PC-9 (cell line): ENCODE data around the gene RNF5. TPM values are rescaled to one million over a fixed set of nuclear protein-coding genes. Genes with fewer than 3 reads are reported as not detected.

Source experiments
- BruUV-seq: library from RNA; stranded (reverse); fragments of 400-500 nt; replicated peaks from 2 replicates; lab custom pipeline; 2021; lab: Mats Ljungman, UMichigan
- CTCF ChIA-PET: fragments of 300-600 bp; sonication (Branson Sonifier 250); formaldehyde crosslinking; loops from one replicate; lab custom pipeline; 2022; ENCODE audit warnings: antibody characterized with exemption; lab: Charles Lee
- POLR2A ChIA-PET: fragments of 300-600 bp; sonication (Branson Sonifier 250); formaldehyde crosslinking; loops from one replicate; lab custom pipeline; 2022; ENCODE audit warnings: antibody characterized with exemption; ENCODE audit not compliant: unreplicated experiment; lab: Charles Lee
- DNase-seq, 2 experiments: peaks; one replicate each; pipeline versions ENCODE4 v3.0.0 to v3.0.0-alpha.2; 2015 to 2022; ENCODE audit warnings: mixed read lengths in 1 of 2
- H2AFZ ChIP-seq: fragments of 200-600 bp; sonication (generic); 2 replicates; pipeline ENCODE4 v1.8.1; 2017; ENCODE audit warnings: antibody characterized with exemption
- H3F3A ChIP-seq: fragments of 200-600 bp; sonication (generic); 2 replicates; pipeline ENCODE4 v1.8.1; 2017; ENCODE audit warnings: antibody characterized with exemption, mild to moderate bottlenecking, low read depth; ENCODE audit not compliant: insufficient read depth
- H3K27ac ChIP-seq: fragments of 200-600 bp; sonication (generic); 2 replicates; pipeline ENCODE4 v1.6.1; 2016; ENCODE audit warnings: mixed run types
- H3K27me3 ChIP-seq: fragments of 200-600 bp; sonication (generic); 2 replicates; pipeline ENCODE4 v1.6.1; 2016; ENCODE audit warnings: low read depth, mixed run types; ENCODE audit not compliant: insufficient read depth
- H3K36me3 ChIP-seq: fragments of 200-600 bp; sonication (generic); 2 replicates; pipeline ENCODE4 v1.6.1; 2016; ENCODE audit warnings: low read depth, mixed run types
- H3K4me1 ChIP-seq: fragments of 200-600 bp; sonication (generic); replicated peaks from 2 replicates; pipeline ENCODE4 v1.6.1; 2016; ENCODE audit warnings: mixed run types; ENCODE audit not compliant: insufficient read depth
- H3K4me2 ChIP-seq: fragments of 200-600 bp; sonication (generic); 2 replicates; pipeline ENCODE4 v1.6.1; 2017; ENCODE audit warnings: mixed run types
- H3K4me3 ChIP-seq: fragments of 200-600 bp; sonication (generic); 2 replicates; pipeline ENCODE4 v1.6.1; 2016; ENCODE audit warnings: mixed run types
- H3K79me2 ChIP-seq: fragments of 200-600 bp; sonication (generic); 2 replicates; pipeline ENCODE4 v1.6.1; 2017; ENCODE audit warnings: low read depth, mixed run types
- H3K9me2 ChIP-seq: fragments of 200-600 bp; sonication (generic); 2 replicates; pipeline ENCODE4 v1.8.1; 2017; ENCODE audit warnings: mild to moderate bottlenecking; ENCODE audit not compliant: insufficient read depth
- H3K9me3 ChIP-seq: fragments of 200-600 bp; sonication (generic); 2 replicates; pipeline ENCODE4 v1.8.1; 2016; ENCODE audit warnings: low read depth; ENCODE audit not compliant: insufficient read depth
- H4K20me1 ChIP-seq: fragments of 200-600 bp; sonication (generic); 2 replicates; pipeline ENCODE4 v1.8.1; 2017; ENCODE audit not compliant: insufficient read depth
- EZH2 ChIP-seq: fragments of 200-600 bp; sonication (generic); IDR thresholded peaks from 2 replicates; pipeline ENCODE4 v1.8.0; 2017; ENCODE audit warnings: antibody characterized with exemption, low read depth
- intact Hi-C: fragments of 100-400 bp; cut with micrococcal nuclease; formaldehyde crosslinking; loops from one replicate; pipeline ENCODE4 v1.10.0; 2022; ENCODE audit not compliant: unreplicated experiment
- total RNA-seq: library from RNA; stranded (reverse); gene quantifications from 2 replicates; pipeline ENCODE4 v1.2.3, GENCODE V29; 2021
- TF ChIP-seq, protein P1 (sequence below): fragments of 200-600 bp; sonication (generic); conservative IDR thresholded peaks from 2 replicates; pipeline ENCODE4 v1.6.1; 2017; ENCODE audit warnings: mixed run types, antibody characterized with exemption, mild to moderate bottlenecking, moderate library complexity

Gene RNF5
- total RNA-seq, 1 experiment from 2014 or later, result 45.6 TPM

DNA sequence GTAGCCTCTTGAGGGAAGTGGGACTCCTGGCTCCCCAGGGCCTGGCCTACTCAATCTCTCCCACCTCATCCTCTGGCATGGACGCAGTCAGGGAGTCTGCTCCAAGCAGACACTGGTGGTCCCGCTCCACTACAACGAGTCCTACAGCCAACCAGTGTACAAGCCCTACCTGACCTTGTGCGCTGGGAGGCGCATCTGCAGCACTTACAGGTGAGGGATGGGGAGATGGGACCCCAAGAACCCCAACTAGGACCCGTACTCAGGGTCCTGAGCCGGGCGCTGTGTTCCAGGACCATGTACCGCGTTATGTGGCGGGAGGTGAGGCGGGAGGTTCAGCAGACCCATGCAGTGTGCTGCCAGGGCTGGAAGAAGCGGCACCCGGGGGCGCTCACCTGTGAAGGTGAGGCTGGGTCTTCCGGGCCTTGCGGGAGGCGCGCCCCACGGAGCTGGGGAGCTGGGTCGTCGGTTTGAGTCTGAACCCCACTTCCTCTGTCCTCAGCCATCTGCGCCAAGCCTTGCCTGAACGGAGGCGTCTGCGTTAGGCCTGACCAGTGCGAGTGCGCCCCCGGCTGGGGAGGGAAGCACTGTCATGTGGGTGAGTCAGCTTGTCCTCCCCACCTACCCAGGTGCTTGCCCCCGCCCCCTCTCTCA, 11.7 kb upstream of the RNF5 start:
- ChIA-PET CTCF (no interaction called here), POLR2A (no interaction called here)
- H3K36me3 ChIP-seq, result no peaks in the 10 kb centered on the region
- intact Hi-C loops, result no loop called here
- no peaks in the 10 kb centered on the region for H3K27me3 ChIP-seq
- no peak for TF ChIP-seq EZH2
- TF ChIP-seq, protein P1, sequence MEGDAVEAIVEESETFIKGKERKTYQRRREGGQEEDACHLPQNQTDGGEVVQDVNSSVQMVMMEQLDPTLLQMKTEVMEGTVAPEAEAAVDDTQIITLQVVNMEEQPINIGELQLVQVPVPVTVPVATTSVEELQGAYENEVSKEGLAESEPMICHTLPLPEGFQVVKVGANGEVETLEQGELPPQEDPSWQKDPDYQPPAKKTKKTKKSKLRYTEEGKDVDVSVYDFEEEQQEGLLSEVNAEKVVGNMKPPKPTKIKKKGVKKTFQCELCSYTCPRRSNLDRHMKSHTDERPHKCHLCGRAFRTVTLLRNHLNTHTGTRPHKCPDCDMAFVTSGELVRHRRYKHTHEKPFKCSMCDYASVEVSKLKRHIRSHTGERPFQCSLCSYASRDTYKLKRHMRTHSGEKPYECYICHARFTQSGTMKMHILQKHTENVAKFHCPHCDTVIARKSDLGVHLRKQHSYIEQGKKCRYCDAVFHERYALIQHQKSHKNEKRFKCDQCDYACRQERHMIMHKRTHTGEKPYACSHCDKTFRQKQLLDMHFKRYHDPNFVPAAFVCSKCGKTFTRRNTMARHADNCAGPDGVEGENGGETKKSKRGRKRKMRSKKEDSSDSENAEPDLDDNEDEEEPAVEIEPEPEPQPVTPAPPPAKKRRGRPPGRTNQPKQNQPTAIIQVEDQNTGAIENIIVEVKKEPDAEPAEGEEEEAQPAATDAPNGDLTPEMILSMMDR, result no peak
- no peaks in the 10 kb centered on the region for H3K4me1 ChIP-seq
- no peak overlapping the region for H3K4me3 ChIP-seq
- no peak overlapping the region for H2AFZ ChIP-seq
- no peak for DNase-seq
- H3K9me3 ChIP-seq, result no peaks in the 10 kb centered on the region
- no peak overlapping the region for H3K27ac ChIP-seq
- no peak overlapping the region for H3K4me2 ChIP-seq
- H3K9me2 ChIP-seq, result no peaks in the 10 kb centered on the region
- no peaks in the 10 kb centered on the region for H4K20me1 ChIP-seq
- peaks cover 17% of the 10 kb centered on the region; the same call in 1 of the 2 replicates for H3F3A ChIP-seq
- no peaks in the 10 kb centered on the region for H3K79me2 ChIP-seq
- BruUV-seq, result no TSS peak

- TF ChIP-seq EZH2, result no peak
- TF ChIP-seq, protein P1, result no peak
- Histone ChIP-seq H2AFZ (no peak overlapping the region), H4K20me1 (no peaks in the 10 kb centered on the region), H3K9me3 (no peaks in the 10 kb centered on the region), H3K4me3 (no peak overlapping the region), H3K27ac (no peak overlapping the region), H3K36me3 (no peaks in the 10 kb centered on the region), H3K79me2 (no peaks in the 10 kb centered on the region), H3K27me3 (no peaks in the 10 kb centered on the region), H3K4me1 (no peaks in the 10 kb centered on the region), H3F3A (peaks cover 17% of the 10 kb centered on the region; the same call in 1 of the 2 replicates), H3K9me2 (no peaks in the 10 kb centered on the region), H3K4me2 (no peak overlapping the region)
- POLR2A ChIA-PET, result no interaction called here
- BruUV-seq, result no TSS peak
- intact Hi-C loops, result no loop called here
- CTCF ChIA-PET, result no interaction called here
- DNase-seq, result no peak
Measured at GRCh38 chr6:32167154-32167760, 10.9 kb upstream of the RNF5 start.

- Histone ChIP-seq H3F3A (peaks cover 17% of the 10 kb centered on the region; the same call in 1 of the 2 replicates), H2AFZ (no peak overlapping the region), H3K4me1 (0 out of 2 replicates have a peak, but pooled peaks cover under 1% of the 10 kb centered on the region), H3K79me2 (no peaks in the 10 kb centered on the region), H3K27ac (no peak overlapping the region), H3K4me2 (no peak overlapping the region), H3K36me3 (no peaks in the 10 kb centered on the region), H4K20me1 (no peaks in the 10 kb centered on the region), H3K27me3 (no peaks in the 10 kb centered on the region), H3K4me3 (no peak overlapping the region), H3K9me3 (no peaks in the 10 kb centered on the region), H3K9me2 (no peaks in the 10 kb centered on the region)
- no TSS peak for BruUV-seq
- no peak for DNase-seq
- ChIA-PET CTCF (no interaction called here), POLR2A (no interaction called here)
- TF ChIP-seq, protein P1, result no peak
- TF ChIP-seq EZH2, result no peak
- intact Hi-C loops, result no loop called here
Measured at GRCh38 chr6:32167761-32168262, 10.4 kb upstream of the RNF5 start.
